ENCODE data around the gene NTSR1.
A peak's percentile ranks its signal among the peaks of the same experiment; 100 is the strongest.
"Not testable (repeated sequence)": the region's sequence is repeated elsewhere in the genome, so short reads cannot be mapped to it uniquely, and the experiment has no call there.

The NTSR1 gene

DNA sequence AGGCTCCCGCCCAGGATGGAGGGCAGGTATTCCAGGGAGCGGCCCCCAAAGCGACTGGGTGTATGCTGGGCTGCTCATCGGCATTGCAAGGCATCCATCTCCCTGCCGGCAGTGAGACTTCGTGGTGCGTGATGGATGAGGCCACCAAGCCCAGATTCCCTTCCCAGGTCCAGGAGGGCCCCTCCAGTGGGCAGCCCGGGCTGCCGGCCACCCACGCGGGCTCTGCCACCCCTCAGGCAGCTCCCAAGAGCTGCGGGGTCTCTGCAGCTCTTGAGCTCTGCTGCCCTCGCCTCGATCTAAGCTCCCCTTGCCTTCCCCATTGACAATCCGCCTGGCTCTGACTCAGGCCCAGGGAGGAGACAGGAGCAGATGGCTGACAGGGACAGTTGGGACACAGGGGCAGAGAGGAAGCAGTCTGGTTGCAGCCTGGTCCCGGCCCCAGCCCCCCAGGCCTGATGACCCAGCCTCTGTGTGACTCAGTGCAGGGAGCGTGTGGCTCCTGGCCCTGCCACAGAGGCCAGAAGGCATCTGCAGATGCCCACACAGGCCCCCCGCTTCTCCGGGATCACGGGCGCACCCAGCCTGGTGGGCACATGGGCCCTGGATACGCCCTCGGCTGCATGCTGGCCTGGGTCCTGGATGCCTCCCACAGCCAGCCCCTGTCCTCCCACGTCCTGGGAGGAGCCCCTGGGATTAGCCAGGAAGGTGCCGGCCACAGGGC, 33.3 kb upstream of the NTSR1 start:
- DNase-seq (ENCODE audit: low read depth, low spot score), result no peak
- Histone ChIP-seq H3K4me3 (ENCODE audit: insufficient read length, low read depth) (no peak overlapping the region), H3K4me1 (ENCODE audit: insufficient read depth, insufficient read length) (peaks cover 6% of the 10 kb centered on the region), H3K9me3 (ENCODE audit: insufficient read depth, low read length) (peaks cover 7% of the 10 kb centered on the region; the same call in 1 of the 2 replicates), H3K9ac (ENCODE audit: insufficient read length, low read depth) (peak overlapping the region; percentile 8), H3K36me3 (ENCODE audit: insufficient read depth, insufficient read length, low read length) (no peaks in the 10 kb centered on the region), H3K27me3 (ENCODE audit: insufficient read depth, insufficient read length) (peaks cover 2% of the 10 kb centered on the region)
- TF ChIP-seq ZNF274 (IDR thresholded peaks at IDR 0.05; ENCODE audit: low read depth, low read length), result no peak
- no peak for TF ChIP-seq SUZ12 (IDR thresholded peaks at IDR 0.05; ENCODE audit: extremely low read depth, insufficient read depth, insufficient read length)
- TF ChIP-seq YY1 (IDR thresholded peaks at IDR 0.05; ENCODE audit: insufficient read depth, insufficient read length), result no peak

DNA sequence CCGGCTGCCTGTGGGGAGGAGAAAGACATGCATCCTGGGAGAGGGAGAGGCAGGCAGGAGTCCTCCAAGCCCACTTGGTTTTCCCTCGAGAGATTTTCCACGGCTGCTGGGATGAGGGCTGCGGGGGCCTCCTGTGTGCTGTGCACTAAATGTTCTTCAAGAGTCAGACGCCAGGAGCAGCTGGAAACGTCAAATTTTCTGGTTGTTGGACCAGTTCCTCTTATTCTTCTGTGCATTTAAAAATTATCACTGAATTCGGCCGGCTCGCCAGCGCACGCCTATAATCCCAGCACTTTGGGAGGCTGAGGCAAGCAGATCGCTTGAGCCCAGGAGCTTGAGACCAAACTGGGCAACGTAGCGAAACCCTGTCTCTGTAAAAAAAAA, 32.8 kb upstream of the NTSR1 start:
- Histone ChIP-seq H3K9ac (ENCODE audit: insufficient read length, low read depth) (peak overlapping the region; percentile 8), H3K9me3 (ENCODE audit: insufficient read depth, low read length) (peaks cover 11% of the 10 kb centered on the region; the same call in 1 of the 2 replicates), H3K4me1 (ENCODE audit: insufficient read depth, insufficient read length) (peaks cover 4% of the 10 kb centered on the region), H3K4me3 (ENCODE audit: insufficient read length, low read depth) (no peak overlapping the region), H3K27me3 (ENCODE audit: insufficient read depth, insufficient read length) (peaks cover 2% of the 10 kb centered on the region), H3K36me3 (ENCODE audit: insufficient read depth, insufficient read length, low read length) (no peaks in the 10 kb centered on the region)
- TF ChIP-seq ZNF274 (IDR thresholded peaks at IDR 0.05; ENCODE audit: low read depth, low read length) (no peak), YY1 (IDR thresholded peaks at IDR 0.05; ENCODE audit: insufficient read depth, insufficient read length) (no peak), SUZ12 (IDR thresholded peaks at IDR 0.05; ENCODE audit: extremely low read depth, insufficient read depth, insufficient read length) (no peak)
- DNase-seq (ENCODE audit: low read depth, low spot score), result no peak

DNA sequence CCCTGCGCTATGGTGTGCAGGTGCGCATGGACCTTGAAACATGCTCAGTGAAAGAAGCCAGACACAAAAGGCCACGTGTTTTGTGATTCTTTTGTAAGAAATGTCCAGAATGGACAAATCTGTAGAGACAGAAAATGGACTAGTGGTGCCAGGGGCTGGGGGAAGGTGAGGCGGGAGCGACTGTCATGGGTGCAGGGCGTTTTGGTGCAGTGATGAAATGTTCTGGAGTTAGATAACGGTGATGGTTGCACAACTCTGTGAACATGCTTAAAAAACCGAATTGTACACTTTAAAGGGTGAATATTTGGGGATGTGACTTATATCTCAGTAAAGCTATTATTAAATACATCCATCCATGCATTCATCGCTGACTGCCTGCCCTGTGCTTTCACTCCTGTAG, 31.7 kb upstream of the NTSR1 start:
- Histone ChIP-seq H3K4me3 (ENCODE audit: insufficient read length, low read depth) (no peak overlapping the region), H3K27me3 (ENCODE audit: insufficient read depth, insufficient read length) (peaks cover 2% of the 10 kb centered on the region), H3K36me3 (ENCODE audit: insufficient read depth, insufficient read length, low read length) (no peaks in the 10 kb centered on the region), H3K4me1 (ENCODE audit: insufficient read depth, insufficient read length) (peaks cover 2% of the 10 kb centered on the region), H3K9ac (ENCODE audit: insufficient read length, low read depth) (no peak overlapping the region), H3K9me3 (ENCODE audit: insufficient read depth, low read length) (peaks cover 11% of the 10 kb centered on the region; the same call in 1 of the 2 replicates)
- TF ChIP-seq SUZ12 (IDR thresholded peaks at IDR 0.05; ENCODE audit: extremely low read depth, insufficient read depth, insufficient read length), result no peak
- TF ChIP-seq YY1 (IDR thresholded peaks at IDR 0.05; ENCODE audit: insufficient read depth, insufficient read length), result no peak
- TF ChIP-seq ZNF274 (IDR thresholded peaks at IDR 0.05; ENCODE audit: low read depth, low read length), result no peak
- no peak for DNase-seq (ENCODE audit: low read depth, low spot score)

DNA sequence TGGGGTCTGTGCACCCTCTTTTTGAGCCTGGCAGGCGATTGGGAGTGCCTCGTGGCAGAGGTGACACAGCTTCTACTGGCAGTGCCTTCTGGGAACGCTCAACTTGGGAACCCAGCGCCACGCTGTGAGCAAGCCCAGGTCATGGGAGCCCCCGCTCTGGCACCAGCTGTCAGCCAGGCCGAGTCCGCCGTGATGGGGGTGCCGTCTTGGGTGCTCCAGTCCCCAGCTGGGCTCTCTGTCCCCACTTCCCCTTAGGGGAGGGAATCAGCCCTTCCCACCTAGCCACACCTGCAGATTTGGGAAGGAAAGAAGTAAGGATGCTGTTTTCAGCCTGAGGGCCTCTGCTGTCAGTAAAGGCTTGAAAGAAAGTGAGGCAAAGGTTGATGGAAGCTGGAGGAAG, 31.0 kb upstream of the NTSR1 start:
- Histone ChIP-seq H3K36me3 (ENCODE audit: insufficient read depth, insufficient read length, low read length) (no peaks in the 10 kb centered on the region), H3K9me3 (ENCODE audit: insufficient read depth, low read length) (peaks cover 11% of the 10 kb centered on the region; the same call in 1 of the 2 replicates), H3K9ac (ENCODE audit: insufficient read length, low read depth) (no peak overlapping the region), H3K27me3 (ENCODE audit: insufficient read depth, insufficient read length) (peaks cover 5% of the 10 kb centered on the region), H3K4me3 (ENCODE audit: insufficient read length, low read depth) (no peak overlapping the region), H3K4me1 (ENCODE audit: insufficient read depth, insufficient read length) (peaks cover 2% of the 10 kb centered on the region)
- DNase-seq (ENCODE audit: low read depth, low spot score), result no peak
- no peak for TF ChIP-seq YY1 (IDR thresholded peaks at IDR 0.05; ENCODE audit: insufficient read depth, insufficient read length)
- no peak for TF ChIP-seq ZNF274 (IDR thresholded peaks at IDR 0.05; ENCODE audit: low read depth, low read length)
- TF ChIP-seq SUZ12 (IDR thresholded peaks at IDR 0.05; ENCODE audit: extremely low read depth, insufficient read depth, insufficient read length), result no peak

DNA sequence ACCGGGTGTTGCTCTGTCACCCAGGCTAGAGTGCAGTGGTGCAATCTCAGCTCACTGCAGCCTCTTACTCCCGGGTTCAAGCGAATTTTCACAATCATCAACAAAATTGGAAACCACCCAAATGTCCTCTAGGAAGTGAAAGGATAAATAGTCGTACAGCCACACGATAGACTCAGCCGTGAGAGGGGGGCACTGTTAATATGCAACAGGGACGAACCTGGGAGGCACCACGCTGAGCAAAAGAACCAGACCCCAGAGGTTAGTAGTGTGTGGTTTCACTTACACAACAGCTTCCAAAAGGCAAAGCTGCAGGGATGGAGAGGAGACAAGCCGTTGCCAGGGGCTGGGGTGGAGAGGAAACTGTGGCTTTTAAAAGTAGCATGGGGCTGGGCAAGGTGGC, 30.1 kb upstream of the NTSR1 start:
- Histone ChIP-seq H3K27me3 (ENCODE audit: insufficient read depth, insufficient read length) (peaks cover 10% of the 10 kb centered on the region), H3K9me3 (ENCODE audit: insufficient read depth, low read length) (peaks cover 11% of the 10 kb centered on the region; the same call in 1 of the 2 replicates), H3K36me3 (ENCODE audit: insufficient read depth, insufficient read length, low read length) (no peaks in the 10 kb centered on the region), H3K4me3 (ENCODE audit: insufficient read length, low read depth) (no peak overlapping the region), H3K4me1 (ENCODE audit: insufficient read depth, insufficient read length) (peaks cover 2% of the 10 kb centered on the region), H3K9ac (ENCODE audit: insufficient read length, low read depth) (no peak overlapping the region)
- DNase-seq (ENCODE audit: low read depth, low spot score), result no peak
- TF ChIP-seq ZNF274 (IDR thresholded peaks at IDR 0.05; ENCODE audit: low read depth, low read length) (no peak), SUZ12 (IDR thresholded peaks at IDR 0.05; ENCODE audit: extremely low read depth, insufficient read depth, insufficient read length) (no peak)

DNA sequence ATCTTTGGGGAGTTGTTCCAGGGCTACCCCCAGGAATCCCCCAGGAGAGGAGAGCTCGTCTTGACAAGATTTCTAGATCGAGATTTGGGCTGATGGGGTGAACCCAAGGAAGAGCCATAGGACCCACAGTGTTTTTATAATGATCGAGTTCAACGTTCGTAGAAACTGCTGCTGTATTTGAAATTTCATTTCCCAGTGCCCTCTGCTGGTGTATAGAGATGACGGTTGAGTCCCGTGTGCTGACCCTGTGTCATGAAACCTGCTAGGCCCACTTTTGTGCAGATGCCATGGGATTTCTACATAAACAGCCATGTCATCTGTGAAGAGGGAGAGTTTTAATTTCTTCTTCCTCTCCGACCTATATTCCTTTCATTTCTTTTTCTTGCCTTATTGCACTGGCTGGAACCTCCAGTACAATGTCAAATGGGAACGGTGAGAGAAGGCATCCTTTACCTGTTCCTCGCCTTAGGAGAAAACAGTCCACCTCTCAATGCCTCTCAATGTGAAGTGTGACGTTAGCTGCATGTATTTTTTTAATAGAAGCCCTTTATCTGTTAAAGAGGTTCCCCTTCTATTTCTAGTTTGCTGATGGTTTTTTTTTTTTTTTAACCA, 28.6 kb upstream of the NTSR1 start:
- no peak for TF ChIP-seq SUZ12 (IDR thresholded peaks at IDR 0.05; ENCODE audit: extremely low read depth, insufficient read depth, insufficient read length)
- no peak for TF ChIP-seq YY1 (IDR thresholded peaks at IDR 0.05; ENCODE audit: insufficient read depth, insufficient read length)
- no peak for TF ChIP-seq ZNF274 (IDR thresholded peaks at IDR 0.05; ENCODE audit: low read depth, low read length)
- Histone ChIP-seq H3K9ac (ENCODE audit: insufficient read length, low read depth) (no peak overlapping the region), H3K27me3 (ENCODE audit: insufficient read depth, insufficient read length) (peaks cover 11% of the 10 kb centered on the region), H3K4me3 (ENCODE audit: insufficient read length, low read depth) (no peak overlapping the region), H3K4me1 (ENCODE audit: insufficient read depth, insufficient read length) (peaks cover 8% of the 10 kb centered on the region), H3K9me3 (ENCODE audit: insufficient read depth, low read length) (peaks cover 11% of the 10 kb centered on the region; the same call in 1 of the 2 replicates), H3K36me3 (ENCODE audit: insufficient read depth, insufficient read length, low read length) (no peaks in the 10 kb centered on the region)
- no peak for DNase-seq (ENCODE audit: low read depth, low spot score)

DNA sequence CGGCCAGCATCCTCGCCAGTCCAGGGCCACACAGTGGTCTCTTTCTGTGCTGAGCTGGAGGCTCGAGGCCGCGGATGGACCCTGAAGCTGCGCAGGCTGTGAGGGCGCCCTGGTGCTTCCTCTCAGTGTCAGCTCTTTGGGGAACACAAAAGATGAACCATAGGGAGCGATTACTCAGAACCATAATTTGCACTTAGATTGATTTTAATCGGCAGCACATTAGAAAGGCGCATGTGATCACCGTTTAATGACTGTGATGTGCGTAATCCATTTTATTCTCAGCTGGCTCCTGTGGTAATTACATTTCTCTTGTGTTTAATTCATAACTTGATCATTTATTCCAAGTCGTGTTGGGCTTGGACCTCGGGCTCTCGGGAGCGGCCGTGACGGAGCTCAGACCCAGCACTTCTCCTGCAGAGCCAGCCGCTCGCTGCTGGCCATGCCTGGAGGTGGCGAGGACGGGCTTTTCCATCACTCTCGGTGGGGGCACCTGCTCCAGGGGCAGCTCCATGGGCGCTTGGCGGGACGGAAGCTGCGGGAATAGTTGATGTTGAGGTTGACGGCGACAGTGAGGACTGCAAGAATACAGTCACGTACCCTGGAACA, 25.6 kb upstream of the NTSR1 start:
- Histone ChIP-seq H3K36me3 (ENCODE audit: insufficient read depth, insufficient read length, low read length) (no peaks in the 10 kb centered on the region), H3K9ac (ENCODE audit: insufficient read length, low read depth) (no peak overlapping the region), H3K4me1 (ENCODE audit: insufficient read depth, insufficient read length) (peaks cover 18% of the 10 kb centered on the region), H3K27me3 (ENCODE audit: insufficient read depth, insufficient read length) (peaks cover 9% of the 10 kb centered on the region), H3K4me3 (ENCODE audit: insufficient read length, low read depth) (no peak overlapping the region), H3K9me3 (ENCODE audit: insufficient read depth, low read length) (peaks cover 11% of the 10 kb centered on the region; the same call in 1 of the 2 replicates)
- no peak for DNase-seq (ENCODE audit: low read depth, low spot score)
- no peak for TF ChIP-seq YY1 (IDR thresholded peaks at IDR 0.05; ENCODE audit: insufficient read depth, insufficient read length)
- TF ChIP-seq SUZ12 (IDR thresholded peaks at IDR 0.05; ENCODE audit: extremely low read depth, insufficient read depth, insufficient read length), result no peak
- TF ChIP-seq ZNF274 (IDR thresholded peaks at IDR 0.05; ENCODE audit: low read depth, low read length), result no peak

DNA sequence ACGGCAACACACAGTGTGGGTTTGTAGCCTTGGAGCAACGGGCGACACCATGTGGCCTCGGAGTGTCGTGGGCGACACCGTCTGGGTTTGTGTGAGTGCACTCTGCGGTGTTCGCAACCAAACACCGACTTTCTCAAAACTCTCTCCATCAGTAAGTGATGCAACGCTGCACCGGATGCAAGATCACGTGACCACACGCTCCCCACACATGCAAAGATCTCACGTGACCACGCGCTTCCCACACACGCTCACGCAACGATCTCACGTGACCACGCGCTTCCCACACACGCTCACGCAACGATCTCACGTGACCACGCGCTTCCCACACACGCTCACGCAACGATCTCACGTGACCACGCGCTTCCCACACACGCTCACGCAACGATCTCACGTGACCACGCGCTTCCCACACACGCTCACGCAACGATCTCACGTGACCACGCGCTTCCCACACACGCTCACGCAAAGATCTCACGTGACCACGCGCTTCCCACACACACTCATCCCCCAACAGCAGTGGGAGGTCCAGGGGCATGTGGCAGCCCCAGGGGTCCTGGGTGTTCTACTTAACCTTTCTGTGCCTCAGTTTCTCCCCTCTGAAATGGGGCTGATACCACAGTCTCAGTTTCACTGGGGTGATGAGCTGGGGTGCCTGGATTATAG, 24.8 kb upstream of the NTSR1 start:
- H3K4me1 ChIP-seq (ENCODE audit: insufficient read depth, insufficient read length), result peaks cover 18% of the 10 kb centered on the region
- H3K9ac ChIP-seq (ENCODE audit: insufficient read length, low read depth); H3K4me3 ChIP-seq (ENCODE audit: insufficient read length, low read depth); H3K36me3 ChIP-seq (ENCODE audit: insufficient read depth, insufficient read length, low read length); DNase-seq (ENCODE audit: low read depth, low spot score); H3K27me3 ChIP-seq (ENCODE audit: insufficient read depth, insufficient read length): not testable (repeated sequence)
- peaks cover 11% of the 10 kb centered on the region; the same call in 1 of the 2 replicates for H3K9me3 ChIP-seq (ENCODE audit: insufficient read depth, low read length)

Data from NT2/D1 (cell line).